ENCODE results near the gene DYNC1LI1. TPM values are rescaled to one million over a fixed set of nuclear protein-coding genes. Genes with fewer than 3 reads are reported as not detected.

Gene DYNC1LI1
- total RNA-seq, 2 donors from 2014 or later, result 41.6 to 42.5 TPM

GRCh38 chr3:32595323-32595722, 24.7 kb upstream of the DYNC1LI1 start:
- DNase-seq, result no peak
- Histone ChIP-seq H3K9ac (ENCODE audit: extremely low read depth, low read length, poor library complexity, severe bottlenecking) (no peak overlapping the region), H3K9me3 (ENCODE audit: control insufficient read depth, low read length) (no peaks in the 10 kb centered on the region), H3K27me3 (ENCODE audit: control insufficient read depth, insufficient read depth, low read length, poor library complexity, severe bottlenecking) (peaks cover 5% of the 10 kb centered on the region), H3K4me1 (ENCODE audit: control insufficient read depth, insufficient read depth, low read length) (peaks cover 4% of the 10 kb centered on the region), H3K27ac (ENCODE audit: low read depth, low read length) (no peak overlapping the region), H3K4me3 (ENCODE audit: low read length) (no peak overlapping the region), H3K36me3 (ENCODE audit: control insufficient read depth, insufficient read depth, low read length) (no peaks in the 10 kb centered on the region)
- Mint-ChIP-seq H3K27ac (no peak overlapping the region), H3K36me3 (ENCODE audit: low read depth) (no peaks in the 10 kb centered on the region), H3K9me3 (no peaks in the 10 kb centered on the region), H3K4me3 (no peak overlapping the region), H3K4me1 (peaks cover 20% of the 10 kb centered on the region), H3K27me3 (ENCODE audit: insufficient read depth) (peaks cover 36% of the 10 kb centered on the region)
- WGBS, 2 experiments (ENCODE audit: insufficient coverage in 1 of 2, insufficient read length in 1 of 2), result 73 to 88% methylated on average over 1 to 2 of the region's 2 CpGs
- TF ChIP-seq CTCF (conservative IDR thresholded peaks at IDR 0.05), result no peak

- no peak overlapping the region for H3K9ac ChIP-seq (ENCODE audit: extremely low read depth, low read length, poor library complexity, severe bottlenecking)
- Mint-ChIP-seq H3K36me3 (ENCODE audit: low read depth) (no peaks in the 10 kb centered on the region), H3K27ac (no peak overlapping the region), H3K9me3 (no peaks in the 10 kb centered on the region), H3K4me3 (no peak overlapping the region), H3K4me1 (peaks cover 20% of the 10 kb centered on the region), H3K27me3 (ENCODE audit: insufficient read depth) (peaks cover 48% of the 10 kb centered on the region)
- no peak overlapping the region for H3K4me3 ChIP-seq (ENCODE audit: low read length)
- H3K27me3 ChIP-seq (ENCODE audit: control insufficient read depth, insufficient read depth, low read length, poor library complexity, severe bottlenecking), result peaks cover 5% of the 10 kb centered on the region
- TF ChIP-seq CTCF (conservative IDR thresholded peaks at IDR 0.05), result no peak
- H3K9me3 ChIP-seq (ENCODE audit: control insufficient read depth, low read length), result no peaks in the 10 kb centered on the region
- DNase-seq, result no peak
- no peaks in the 10 kb centered on the region for H3K36me3 ChIP-seq (ENCODE audit: control insufficient read depth, insufficient read depth, low read length)
- H3K27ac ChIP-seq (ENCODE audit: low read depth, low read length), result no peak overlapping the region
- peaks cover 4% of the 10 kb centered on the region for H3K4me1 ChIP-seq (ENCODE audit: control insufficient read depth, insufficient read depth, low read length)
- WGBS, 2 experiments (ENCODE audit: insufficient coverage in 1 of 2, insufficient read length in 1 of 2), result 87 to 94% methylated on average over 2 to 4 of the region's 4 CpGs
These were observed 23.4 kb upstream of the DYNC1LI1 start for GRCh38 chr3:32593903-32594525.

GRCh38 chr3:32592696-32593353, 22.2 kb upstream of the DYNC1LI1 start:
- Histone ChIP-seq H3K27me3 (ENCODE audit: control insufficient read depth, insufficient read depth, low read length, poor library complexity, severe bottlenecking) (peaks cover 5% of the 10 kb centered on the region), H3K27ac (ENCODE audit: low read depth, low read length) (peak overlapping the region; percentile 36), H3K9me3 (ENCODE audit: control insufficient read depth, low read length) (no peaks in the 10 kb centered on the region), H3K36me3 (ENCODE audit: control insufficient read depth, insufficient read depth, low read length) (no peaks in the 10 kb centered on the region), H3K4me3 (ENCODE audit: low read length) (no peak overlapping the region), H3K4me1 (ENCODE audit: control insufficient read depth, insufficient read depth, low read length) (peaks cover 4% of the 10 kb centered on the region), H3K9ac (ENCODE audit: extremely low read depth, low read length, poor library complexity, severe bottlenecking) (no peak overlapping the region)
- Mint-ChIP-seq H3K27ac (no peak overlapping the region), H3K36me3 (ENCODE audit: low read depth) (no peaks in the 10 kb centered on the region), H3K4me3 (peak overlapping the region; percentile 40), H3K9me3 (no peaks in the 10 kb centered on the region), H3K27me3 (ENCODE audit: insufficient read depth) (peaks cover 56% of the 10 kb centered on the region), H3K4me1 (peaks cover 17% of the 10 kb centered on the region)
- peak; percentile 78 for DNase-seq
- no peak for TF ChIP-seq CTCF (conservative IDR thresholded peaks at IDR 0.05)
- 64 to 75% methylated on average over 15 to 28 of the region's 28 CpGs for WGBS, 2 experiments (ENCODE audit: insufficient coverage in 1 of 2, insufficient read length in 1 of 2)

All from endodermal cell (in vitro differentiated cells).